ENCODE measurements around the gene MYMX.

- TF ChIP-seq YY1 (tag by site-specific recombination; IDR thresholded peaks at IDR 0.05) (no peak), ZNF660 (tag by site-specific recombination; IDR thresholded peaks at IDR 0.05) (no peak), ZNF610 (tag by site-specific recombination; IDR thresholded peaks at IDR 0.05; ENCODE audit: borderline replicate concordance) (no peak), PRDM10 (tag by site-specific recombination; IDR thresholded peaks at IDR 0.05) (no peak), ZNF266 (tag by site-specific recombination; IDR thresholded peaks at IDR 0.05; ENCODE audit: low read depth) (no peak), CTCF (tag by site-specific recombination; IDR thresholded peaks at IDR 0.05) (no peak), REST (tag by site-specific recombination; IDR thresholded peaks at IDR 0.05) (no peak), BCL11B (tag by site-specific recombination; IDR thresholded peaks at IDR 0.05; ENCODE audit: low read depth) (no peak), ZNF394 (tag by site-specific recombination; IDR thresholded peaks at IDR 0.05; ENCODE audit: borderline replicate concordance) (no peak)
Measured at GRCh38 chr6:44249082-44249748, 32.5 kb downstream of the MYMX start.

Data from HEK293 (cell line).